Erythroblast (primary cell): ENCODE data around the gene TMEM51.
"Not testable (repeated sequence)": the region's sequence is repeated elsewhere in the genome, so short reads cannot be mapped to it uniquely, and the experiment has no call there.

ENCODE experiments used
- DNase-seq, 2 experiments: peaks; one replicate each; lab custom pipeline; 2025; lab: John Stamatoyannopoulos, UW
- GATA1 ChIP-seq: IDR thresholded peaks from 2 replicates; pipeline ENCODE4 v1.6.1; 2011; ENCODE audit warnings: low read depth, mild to moderate bottlenecking, control low read depth, low read length, moderate library complexity
- POLR2A ChIP-seq: IDR thresholded peaks from 2 replicates; pipeline ENCODE4 v1.6.1; 2011; ENCODE audit warnings: mild to moderate bottlenecking, low read length

TMEM51 gene

GRCh38 chr1:15118579-15118978 is 35.0 kb upstream of the TMEM51 start:
- no peak for DNase-seq
- TF ChIP-seq GATA1 (no peak), POLR2A (no peak)

DNA sequence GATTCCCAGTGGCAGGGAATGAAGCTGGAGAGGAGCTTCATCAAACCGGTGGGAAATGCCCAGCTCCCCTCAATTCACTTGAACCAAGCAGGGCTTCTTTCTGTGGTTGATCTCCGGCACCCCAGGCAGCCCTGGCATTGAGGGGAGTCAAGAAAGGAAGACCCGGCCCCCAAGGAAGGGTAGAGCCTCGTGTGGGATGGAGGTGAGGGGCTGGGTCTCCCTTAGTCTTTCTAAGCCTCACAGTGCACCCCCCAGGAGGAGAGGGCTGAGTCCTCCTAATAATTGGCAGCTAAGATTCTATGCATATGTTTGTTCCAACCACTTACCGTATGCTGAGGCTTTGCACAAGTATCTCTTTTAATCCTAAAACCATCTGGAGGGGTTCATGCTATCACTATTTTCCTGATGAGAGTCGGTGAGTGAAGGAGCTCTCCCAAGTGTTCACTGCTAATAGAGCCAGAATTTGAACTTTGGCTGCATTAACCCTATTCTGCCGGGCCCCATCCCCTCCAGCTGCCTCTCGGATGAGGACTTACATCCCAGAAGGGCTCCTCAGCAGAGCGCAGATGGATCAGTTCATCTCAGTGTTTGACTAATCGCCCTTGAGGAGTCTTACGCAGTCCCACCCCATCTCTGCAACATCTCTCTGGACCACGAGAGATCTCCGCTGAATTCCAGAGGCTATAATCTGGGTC is 33.1 kb upstream of the TMEM51 start:
- TF ChIP-seq GATA1 (no peak), POLR2A (no peak)
- no peak for DNase-seq

- DNase-seq: no peak
These were observed 31.2 kb upstream of the TMEM51 start for GRCh38 chr1:15122331-15122730.

DNA sequence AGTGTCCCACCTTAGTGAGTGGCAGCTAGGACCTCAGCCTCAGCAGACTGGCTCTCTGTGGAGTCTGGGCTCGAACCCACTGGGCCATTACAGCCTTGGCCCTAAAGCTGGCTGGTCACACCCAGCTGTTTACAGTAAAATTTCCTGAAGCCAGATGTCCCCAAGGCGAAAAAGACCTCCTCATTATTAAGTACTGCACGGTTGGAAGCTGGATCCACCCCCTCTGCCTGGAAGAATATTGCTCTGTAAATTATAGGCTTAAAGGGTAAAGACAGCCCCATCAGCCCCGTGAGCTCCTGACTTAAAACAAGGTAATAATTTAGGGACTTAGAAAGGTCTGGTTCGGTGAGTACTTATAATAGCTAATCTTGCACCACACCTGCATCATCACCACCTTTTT is 30.3 kb upstream of the TMEM51 start:
- DNase-seq: no peak
- TF ChIP-seq GATA1 (no peak), POLR2A (no peak)

More at GRCh38 chr1:15122331-15122730, 31.2 kb upstream of the TMEM51 start:
- no peak for TF ChIP-seq GATA1
- TF ChIP-seq POLR2A: no peak

- no peak for TF ChIP-seq GATA1
- TF ChIP-seq POLR2A: no peak
These were observed 29.6 kb upstream of the TMEM51 start for GRCh38 chr1:15123925-15124324.

DNA sequence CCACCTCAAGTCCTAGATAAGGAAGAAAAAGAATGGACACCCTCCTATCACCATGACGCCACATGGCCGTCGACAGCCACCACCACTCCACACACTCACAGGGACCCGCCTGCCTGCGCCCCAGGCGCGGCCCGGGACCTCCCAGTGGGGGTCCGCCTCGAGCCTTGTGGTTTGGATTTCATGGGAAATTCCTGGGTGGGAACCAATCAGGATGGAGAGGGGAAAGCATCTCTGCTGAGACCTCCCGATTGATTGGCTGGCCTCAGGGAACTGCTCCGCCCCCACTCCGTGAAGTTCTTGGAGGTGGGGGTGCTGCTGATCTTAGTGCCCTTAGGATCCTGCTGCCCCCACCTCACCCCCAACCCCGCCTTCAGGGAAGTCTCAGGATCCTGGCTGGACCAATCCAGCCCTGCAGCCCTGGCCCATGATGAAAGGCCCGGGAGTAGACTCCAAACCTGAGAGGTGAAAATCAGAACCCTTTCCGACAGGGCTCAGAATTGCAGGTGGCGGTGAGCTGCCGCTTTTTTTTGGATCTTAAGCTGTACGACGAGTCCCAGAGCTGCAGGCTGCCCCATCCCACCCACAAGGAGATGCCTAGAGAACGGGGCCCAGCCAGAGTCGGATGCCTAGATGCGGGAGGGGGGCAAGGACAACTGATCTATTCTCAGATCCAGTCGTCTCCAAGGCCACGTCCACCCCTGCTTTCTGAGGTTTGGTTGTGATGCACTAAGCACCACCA is 29.0 kb upstream of the TMEM51 start:
- TF ChIP-seq GATA1 (no peak), POLR2A (no peak)
- no peak for DNase-seq

More at GRCh38 chr1:15123925-15124324, 29.6 kb upstream of the TMEM51 start:
- no peak for DNase-seq

GRCh38 chr1:15125101-15125745 is 28.3 kb upstream of the TMEM51 start:
- TF ChIP-seq POLR2A (no peak), GATA1 (no peak)
- DNase-seq: no peak

DNA sequence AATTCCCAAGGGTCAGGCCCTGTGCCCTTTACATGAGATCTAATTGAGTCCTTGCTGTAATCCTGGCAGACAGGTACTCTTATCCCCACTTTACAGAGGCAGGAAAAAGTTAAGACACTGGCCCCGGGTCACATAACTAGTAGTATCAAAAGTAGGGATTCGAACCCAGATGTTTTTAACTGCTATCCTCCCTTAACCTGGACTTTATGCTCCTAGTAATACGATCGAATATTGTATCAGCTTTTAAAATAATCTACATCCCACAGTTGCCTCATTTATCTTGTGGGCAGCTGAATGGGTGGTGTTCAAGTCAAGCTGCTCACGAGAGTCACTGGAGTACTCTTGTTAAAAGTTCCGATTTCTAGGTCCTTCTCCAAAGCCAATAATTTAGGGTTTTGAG is 25.5 kb upstream of the TMEM51 start:
- TF ChIP-seq GATA1 (no peak), POLR2A (no peak)
- no peak for DNase-seq

GRCh38 chr1:15128520-15129313 is 24.8 kb upstream of the TMEM51 start:
- TF ChIP-seq GATA1: no peak

DNA sequence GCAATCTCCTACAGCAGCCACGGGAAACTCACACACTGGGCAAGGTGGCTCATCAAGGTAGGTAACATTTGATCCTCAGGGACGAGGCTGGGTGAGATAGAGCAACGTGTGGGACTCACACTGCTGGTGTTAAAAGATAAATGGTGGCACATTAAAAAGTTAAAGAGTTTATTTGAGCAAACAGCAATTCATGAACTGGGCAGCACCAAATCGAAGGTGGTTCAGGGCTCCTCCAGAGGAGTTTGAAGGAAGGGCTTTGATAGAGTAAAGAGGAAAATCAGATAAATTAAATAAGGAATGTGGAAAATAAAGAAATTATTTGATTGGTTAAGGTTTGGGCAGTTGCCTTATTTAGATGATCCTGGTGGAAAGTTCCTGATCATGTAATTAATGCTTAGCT is 23.6 kb upstream of the TMEM51 start:
- no peak for TF ChIP-seq GATA1
- no peak for TF ChIP-seq POLR2A
- no peak for DNase-seq

More at GRCh38 chr1:15128520-15129313, 24.8 kb upstream of the TMEM51 start:
- DNase-seq: peak; percentile 45 to 67

DNA sequence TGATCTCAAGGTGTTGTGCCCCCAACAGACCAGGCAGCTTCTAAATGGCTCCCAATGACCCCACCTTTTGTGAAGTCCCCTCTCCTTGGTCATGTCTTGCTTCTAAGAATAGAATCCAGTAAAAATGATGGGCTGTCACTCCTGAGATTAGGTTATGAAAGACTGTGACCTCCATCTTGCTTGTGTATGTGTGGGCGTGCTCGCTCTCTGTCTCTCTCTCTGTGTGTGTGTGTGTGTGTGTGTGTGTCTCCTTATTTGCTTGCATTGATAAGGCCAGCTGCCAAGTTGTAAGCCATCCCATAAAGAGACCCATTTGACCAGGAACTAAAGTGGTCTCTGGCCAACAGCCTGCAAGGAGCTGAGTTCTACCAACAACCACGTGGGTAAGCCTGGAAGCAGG is 22.9 kb upstream of the TMEM51 start:
- no peak for DNase-seq
- no peak for TF ChIP-seq GATA1
- TF ChIP-seq POLR2A: no peak

- DNase-seq: no peak
- TF ChIP-seq POLR2A: no peak
- no peak for TF ChIP-seq GATA1
These were observed 20.6 kb upstream of the TMEM51 start for GRCh38 chr1:15132965-15133364.

GRCh38 chr1:15134285-15134684 is 19.3 kb upstream of the TMEM51 start:
- no peak for DNase-seq
- no peak for TF ChIP-seq GATA1
- no peak for TF ChIP-seq POLR2A

GRCh38 chr1:15135604-15136003 is 17.9 kb upstream of the TMEM51 start:
- not testable (repeated sequence) for DNase-seq
